CD4-positive, alpha-beta memory T cell (primary cell): ENCODE results near the gene UNC13C. TPM values are rescaled to one million over a fixed set of nuclear protein-coding genes. Genes with fewer than 3 reads are reported as not detected.

Experiments
- CTCF ChIA-PET: fragments of 350-600 bp; sonication (Branson Sonifier 250); formaldehyde crosslinking; loops from one replicate; lab custom pipeline; 2021; ENCODE audit warnings: inconsistent platforms; ENCODE audit not compliant: partially characterized antibody; lab: Charles Lee
- POLR2A ChIA-PET: fragments of 350-600 bp; sonication (Branson Sonifier 250); formaldehyde crosslinking; loops from one replicate; lab custom pipeline; 2021; ENCODE audit not compliant: partially characterized antibody; lab: Charles Lee
- DNase-seq, 5 donors: peaks; one replicate each; pipeline versions ENCODE4 v3.0.0 to v3.0.0-alpha.2; 2020 to 2022; ENCODE audit warnings: mixed read lengths in 1 of 5
- H3K27ac ChIP-seq: one replicate; pipeline ENCODE4 v1.7.0; 2013; ENCODE audit warnings: low read depth, low read length
- H3K27me3 ChIP-seq: 2 replicates; pipeline ENCODE4 v1.7.0; 2013; ENCODE audit warnings: mild to moderate bottlenecking, low read length, moderate library complexity; ENCODE audit not compliant: insufficient read depth
- H3K36me3 ChIP-seq: 2 replicates; pipeline ENCODE4 v1.7.0; 2013; ENCODE audit warnings: mild to moderate bottlenecking, low read length, moderate library complexity; ENCODE audit not compliant: insufficient read depth
- H3K4me1 ChIP-seq: 2 replicates; pipeline ENCODE4 v1.7.0; 2013; ENCODE audit warnings: mild to moderate bottlenecking, low read length, moderate library complexity; ENCODE audit not compliant: insufficient read depth
- H3K4me3 ChIP-seq, 2 donors: one replicate each; pipeline ENCODE4 v1.7.0; 2013; ENCODE audit warnings: low read length in 2 of 2, mild to moderate bottlenecking in 1 of 2
- H3K9me3 ChIP-seq, 2 donors: one replicate each; pipeline ENCODE4 v1.7.0; 2013; ENCODE audit warnings: low read length in 2 of 2, control low read depth in 1 of 2; ENCODE audit not compliant: control insufficient read depth in 1 of 2
- H3K27ac Mint-ChIP-seq, 7 donors: one replicate each; pipeline ENCODE4 v1.8.0; 2020 to 2021; ENCODE audit warnings: mixed read lengths in 7 of 7, mild to moderate bottlenecking in 6 of 7, inconsistent platforms in 3 of 7, moderate library complexity in 3 of 7
- H3K27me3 Mint-ChIP-seq, 2 donors: one replicate each; pipeline ENCODE4 v1.8.0; 2020 to 2021; ENCODE audit warnings: mixed read lengths in 2 of 2
- H3K36me3 Mint-ChIP-seq, 2 donors: one replicate each; pipeline ENCODE4 v1.8.0; 2020 to 2021; ENCODE audit warnings: mixed read lengths in 2 of 2, inconsistent platforms in 1 of 2, mild to moderate bottlenecking in 1 of 2
- H3K4me1 Mint-ChIP-seq, 4 donors: one replicate each; pipeline ENCODE4 v1.8.0; 2020 to 2021; ENCODE audit warnings: mixed read lengths in 4 of 4, mild to moderate bottlenecking in 1 of 4
- H3K4me3 Mint-ChIP-seq, 8 donors: one replicate each; pipeline ENCODE4 v1.8.0; 2020 to 2021; ENCODE audit warnings: mixed read lengths in 8 of 8, mild to moderate bottlenecking in 7 of 8, moderate library complexity in 6 of 8, inconsistent platforms in 3 of 8
- H3K9me3 Mint-ChIP-seq, 8 donors: one replicate each; pipeline ENCODE4 v1.8.0; 2020 to 2021; ENCODE audit warnings: mixed read lengths in 8 of 8, mild to moderate bottlenecking in 5 of 8, inconsistent platforms in 3 of 8, moderate library complexity in 1 of 8
- intact Hi-C: fragments of 100-400 bp; cut with micrococcal nuclease; formaldehyde crosslinking; loops from one replicate; pipeline ENCODE4 v1.15.1; 2023
- polyA plus RNA-seq, 2 donors: library from polyadenylated mRNA; unstranded; fragments of 300-500 nt; fragmentation: Illumina TruSeq; gene quantifications; one replicate each; pipeline ENCODE4 v1.2.3, GENCODE V29; 2021
- total RNA-seq, 2 experiments: library from RNA; stranded (reverse); gene quantifications; one replicate each; pipeline ENCODE4 v1.2.3, GENCODE V29; 2021

Gene UNC13C
- total and polyA plus RNA-seq, 4 experiments from 2014 or later, result not detected

GRCh38 chr15:54568381-54568780, 590.1 kb downstream of the UNC13C start:
- CTCF ChIA-PET, result no interaction called here
- Mint-ChIP-seq H3K27ac (no peak overlapping the region), H3K4me3 (no peak overlapping the region), H3K36me3 (no peaks in the 10 kb centered on the region), H3K4me1 (no peaks in the 10 kb centered on the region), H3K9me3 (peaks cover 0 to 5% (median 0%) of the 10 kb centered on the region in 8 donors), H3K27me3 (peaks cover 0 to 1% of the 10 kb centered on the region in 2 donors)
- DNase-seq, result no peak
- intact Hi-C loops, result no loop called here
- H3K27ac ChIP-seq, result no peak overlapping the region
- H3K9me3 ChIP-seq, result no peaks in the 10 kb centered on the region
- H3K4me3 ChIP-seq, result no peak overlapping the region
- POLR2A ChIA-PET, result no interaction called here
- H3K27me3 ChIP-seq, result no peaks in the 10 kb centered on the region
- H3K36me3 ChIP-seq, result no peaks in the 10 kb centered on the region
- no peaks in the 10 kb centered on the region for H3K4me1 ChIP-seq

- Mint-ChIP-seq H3K9me3 (peaks cover 0 to 5% (median 0%) of the 10 kb centered on the region in 8 donors), H3K4me3 (no peak overlapping the region), H3K27me3 (peaks cover 0 to 1% of the 10 kb centered on the region in 2 donors), H3K4me1 (no peaks in the 10 kb centered on the region), H3K27ac (no peak overlapping the region), H3K36me3 (no peaks in the 10 kb centered on the region)
- CTCF ChIA-PET, result no interaction called here
- no peak overlapping the region for H3K4me3 ChIP-seq
- H3K4me1 ChIP-seq, result no peaks in the 10 kb centered on the region
- H3K27me3 ChIP-seq, result no peaks in the 10 kb centered on the region
- DNase-seq, result no peak
- intact Hi-C loops, result no loop called here
- POLR2A ChIA-PET, result no interaction called here
- no peak overlapping the region for H3K27ac ChIP-seq
- H3K36me3 ChIP-seq, result no peaks in the 10 kb centered on the region
- H3K9me3 ChIP-seq, result no peaks in the 10 kb centered on the region
Observed at GRCh38 chr15:54571576-54571975, 593.3 kb downstream of the UNC13C start.

GRCh38 chr15:54575586-54575985, 597.3 kb downstream of the UNC13C start:
- H3K27ac ChIP-seq, result no peak overlapping the region
- H3K4me1 Mint-ChIP-seq, result no peaks in the 10 kb centered on the region
- H3K36me3 ChIP-seq, result no peaks in the 10 kb centered on the region
- no peaks in the 10 kb centered on the region for H3K27me3 ChIP-seq
- DNase-seq, result no peak
- H3K27me3 Mint-ChIP-seq, result peaks cover 0 to 1% of the 10 kb centered on the region in 2 donors
- intact Hi-C loops, result no loop called here
- H3K4me3 Mint-ChIP-seq, result no peak overlapping the region
- no peak overlapping the region for H3K4me3 ChIP-seq
- H3K9me3 ChIP-seq, result no peaks in the 10 kb centered on the region
- H3K9me3 Mint-ChIP-seq, result peaks cover 0 to 5% (median 2%) of the 10 kb centered on the region in 8 donors
- H3K27ac Mint-ChIP-seq, result no peak overlapping the region
- ChIA-PET CTCF (no interaction called here), POLR2A (no interaction called here)
- no peaks in the 10 kb centered on the region for H3K4me1 ChIP-seq
- H3K36me3 Mint-ChIP-seq, result no peaks in the 10 kb centered on the region

GRCh38 chr15:54576298-54576935, 598.2 kb downstream of the UNC13C start:
- DNase-seq, result no peak

GRCh38 chr15:54577476-54578250, 599.4 kb downstream of the UNC13C start:
- Histone ChIP-seq H3K27me3 (no peaks in the 10 kb centered on the region), H3K36me3 (no peaks in the 10 kb centered on the region), H3K9me3 (no peaks in the 10 kb centered on the region), H3K27ac (no peak overlapping the region), H3K4me3 (no peak overlapping the region), H3K4me1 (no peaks in the 10 kb centered on the region)
- Mint-ChIP-seq H3K27ac (no peak overlapping the region), H3K36me3 (no peaks in the 10 kb centered on the region), H3K4me3 (no peak overlapping the region), H3K27me3 (peaks cover 0 to 1% of the 10 kb centered on the region in 2 donors), H3K9me3 (peaks cover 0 to 9% (median 2%) of the 10 kb centered on the region in 8 donors), H3K4me1 (no peaks in the 10 kb centered on the region)
- no peak for DNase-seq
- intact Hi-C loops, result no loop called here
- ChIA-PET CTCF (no interaction called here), POLR2A (no interaction called here)

More at GRCh38 chr15:54576298-54576935, 598.2 kb downstream of the UNC13C start:
- Mint-ChIP-seq H3K4me1 (no peaks in the 10 kb centered on the region), H3K27me3 (peaks cover 0 to 1% of the 10 kb centered on the region in 2 donors), H3K4me3 (no peak overlapping the region), H3K36me3 (no peaks in the 10 kb centered on the region), H3K27ac (no peak overlapping the region), H3K9me3 (peaks cover 0 to 9% (median 2%) of the 10 kb centered on the region in 8 donors)
- Histone ChIP-seq H3K36me3 (no peaks in the 10 kb centered on the region), H3K4me1 (no peaks in the 10 kb centered on the region), H3K4me3 (no peak overlapping the region), H3K27me3 (no peaks in the 10 kb centered on the region), H3K9me3 (no peaks in the 10 kb centered on the region), H3K27ac (no peak overlapping the region)
- ChIA-PET CTCF (no interaction called here), POLR2A (no interaction called here)
- intact Hi-C loops, result no loop called here

- H3K9me3 ChIP-seq, result no peaks in the 10 kb centered on the region
- no peak overlapping the region for H3K4me3 ChIP-seq
- no peaks in the 10 kb centered on the region for H3K27me3 Mint-ChIP-seq
- POLR2A ChIA-PET, result no interaction called here
- H3K4me3 Mint-ChIP-seq, result no peak overlapping the region
- no peaks in the 10 kb centered on the region for H3K4me1 ChIP-seq
- CTCF ChIA-PET, result no interaction called here
- intact Hi-C loops, result no loop called here
- H3K27ac Mint-ChIP-seq, result no peak overlapping the region
- no peaks in the 10 kb centered on the region for H3K4me1 Mint-ChIP-seq
- no peak for DNase-seq
- H3K36me3 Mint-ChIP-seq, result no peaks in the 10 kb centered on the region
- no peaks in the 10 kb centered on the region for H3K27me3 ChIP-seq
- H3K9me3 Mint-ChIP-seq, result peaks cover 0 to 13% (median 2%) of the 10 kb centered on the region in 8 donors
- H3K36me3 ChIP-seq, result no peaks in the 10 kb centered on the region
- no peak overlapping the region for H3K27ac ChIP-seq
Observed at GRCh38 chr15:54579855-54580254, 601.6 kb downstream of the UNC13C start.

- CTCF ChIA-PET, result no interaction called here
- intact Hi-C loops, result no loop called here
- POLR2A ChIA-PET, result no interaction called here
- Histone ChIP-seq H3K9me3 (no peaks in the 10 kb centered on the region), H3K36me3 (no peaks in the 10 kb centered on the region), H3K27ac (no peak overlapping the region), H3K27me3 (no peaks in the 10 kb centered on the region), H3K4me3 (no peak overlapping the region), H3K4me1 (no peaks in the 10 kb centered on the region)
- Mint-ChIP-seq H3K27ac (no peak overlapping the region), H3K4me3 (no peak overlapping the region), H3K27me3 (no peaks in the 10 kb centered on the region), H3K4me1 (no peaks in the 10 kb centered on the region), H3K36me3 (no peaks in the 10 kb centered on the region), H3K9me3 (peaks cover 0 to 13% (median 2%) of the 10 kb centered on the region in 8 donors)
- no peak for DNase-seq
Observed at GRCh38 chr15:54580643-54581042, 602.4 kb downstream of the UNC13C start.
